Bronchial epithelial cell (primary cell): ENCODE results near the gene LRRC4B. TPM values are rescaled to one million over a fixed set of nuclear protein-coding genes. Genes with fewer than 3 reads are reported as not detected.
A peak's percentile ranks its signal among the peaks of the same experiment; 100 is the strongest.
"Not testable (repeated sequence)": the region's sequence is repeated elsewhere in the genome, so short reads cannot be mapped to it uniquely, and the experiment has no call there.

Source experiments
- DNase-seq: peaks from one replicate; pipeline ENCODE4 v3.0.0-alpha.2; 2010; ENCODE audit warnings: low read depth
- FAIRE-seq: peaks from 2 replicates; lab custom pipeline; 2011; peaks lifted over from hg19 to GRCh38; lab: Jason Lieb, UNC
- H3K27me3 ChIP-seq: 2 replicates; pipeline ENCODE4 v1.5.1; 2011; ENCODE audit warnings: low read length; ENCODE audit not compliant: control insufficient read depth, insufficient read depth
- H3K36me3 ChIP-seq: 2 replicates; pipeline ENCODE4 v1.5.1; 2011; ENCODE audit warnings: low read length; ENCODE audit not compliant: control insufficient read depth, insufficient read depth
- H3K4me3 ChIP-seq: 2 replicates; pipeline ENCODE4 v1.5.1; 2011; ENCODE audit warnings: mild to moderate bottlenecking, low read depth, low read length, control low read depth
- total RNA-seq: library from RNA; depleted of rRNA; stranded (reverse); fragments of >200 nt; gene quantifications from 2 replicates; pipeline ENCODE4 v1.2.1, GENCODE V29; 2014
- TF ChIP-seq, protein P1 (sequence below): IDR thresholded peaks from 2 replicates; pipeline ENCODE4 v1.5.1; 2011; ENCODE audit warnings: mild to moderate bottlenecking, moderate library complexity, low read length, control low read depth, inconsistent platforms; ENCODE audit not compliant: insufficient read depth, severe bottlenecking

Gene LRRC4B
- total RNA-seq, 1 donor from 2014 or later: not detected

DNA sequence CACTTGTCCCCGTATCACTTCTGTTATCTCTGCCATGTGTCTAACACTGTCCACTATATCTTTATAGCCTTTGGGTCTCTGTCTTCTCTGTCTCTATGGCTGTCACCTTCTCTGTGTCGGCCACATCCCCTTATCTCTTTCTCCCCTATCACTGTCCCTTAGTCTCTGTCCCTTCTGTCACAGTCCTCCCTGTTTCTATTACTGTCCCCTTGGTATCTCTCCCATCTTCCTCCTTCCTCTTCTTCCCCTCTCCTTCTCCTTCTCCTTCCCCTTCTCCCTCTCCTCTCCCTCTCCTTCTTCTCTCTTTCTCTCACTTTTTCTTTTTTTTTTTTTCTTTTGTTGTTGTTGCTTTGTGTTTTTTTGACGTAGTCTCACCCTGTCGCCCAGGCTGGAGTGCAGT lies 34.7 kb upstream of the LRRC4B start:
- TF ChIP-seq, protein P1, sequence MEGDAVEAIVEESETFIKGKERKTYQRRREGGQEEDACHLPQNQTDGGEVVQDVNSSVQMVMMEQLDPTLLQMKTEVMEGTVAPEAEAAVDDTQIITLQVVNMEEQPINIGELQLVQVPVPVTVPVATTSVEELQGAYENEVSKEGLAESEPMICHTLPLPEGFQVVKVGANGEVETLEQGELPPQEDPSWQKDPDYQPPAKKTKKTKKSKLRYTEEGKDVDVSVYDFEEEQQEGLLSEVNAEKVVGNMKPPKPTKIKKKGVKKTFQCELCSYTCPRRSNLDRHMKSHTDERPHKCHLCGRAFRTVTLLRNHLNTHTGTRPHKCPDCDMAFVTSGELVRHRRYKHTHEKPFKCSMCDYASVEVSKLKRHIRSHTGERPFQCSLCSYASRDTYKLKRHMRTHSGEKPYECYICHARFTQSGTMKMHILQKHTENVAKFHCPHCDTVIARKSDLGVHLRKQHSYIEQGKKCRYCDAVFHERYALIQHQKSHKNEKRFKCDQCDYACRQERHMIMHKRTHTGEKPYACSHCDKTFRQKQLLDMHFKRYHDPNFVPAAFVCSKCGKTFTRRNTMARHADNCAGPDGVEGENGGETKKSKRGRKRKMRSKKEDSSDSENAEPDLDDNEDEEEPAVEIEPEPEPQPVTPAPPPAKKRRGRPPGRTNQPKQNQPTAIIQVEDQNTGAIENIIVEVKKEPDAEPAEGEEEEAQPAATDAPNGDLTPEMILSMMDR: no peak
- Histone ChIP-seq H3K4me3 (no peak overlapping the region), H3K27me3 (no peaks in the 10 kb centered on the region), H3K36me3 (no peaks in the 10 kb centered on the region)
- FAIRE-seq (no peak), DNase-seq (no peak)

DNA sequence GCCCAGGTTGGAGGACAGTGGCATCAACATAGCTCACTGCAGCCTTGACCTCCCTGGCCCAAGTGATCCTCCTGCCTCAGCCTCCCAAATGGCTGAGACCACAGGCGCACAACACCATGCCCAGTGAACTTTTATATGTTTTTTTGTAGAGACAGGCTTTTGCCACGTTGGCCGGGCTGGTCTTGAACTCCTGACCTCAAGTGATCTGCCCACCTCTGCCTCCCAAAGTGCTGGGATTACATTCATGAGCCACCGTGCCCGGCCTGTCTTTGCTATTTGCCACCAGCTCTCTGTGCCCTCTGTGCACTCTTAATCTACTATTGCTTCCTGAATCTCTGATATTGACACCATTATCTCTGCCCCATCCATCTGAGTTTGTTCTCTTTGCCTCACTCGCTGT lies 34.3 kb upstream of the LRRC4B start:
- no peak for DNase-seq
- FAIRE-seq: no peak
- Histone ChIP-seq H3K36me3 (no peaks in the 10 kb centered on the region), H3K27me3 (no peaks in the 10 kb centered on the region), H3K4me3 (no peak overlapping the region)
- TF ChIP-seq, protein P1: no peak

DNA sequence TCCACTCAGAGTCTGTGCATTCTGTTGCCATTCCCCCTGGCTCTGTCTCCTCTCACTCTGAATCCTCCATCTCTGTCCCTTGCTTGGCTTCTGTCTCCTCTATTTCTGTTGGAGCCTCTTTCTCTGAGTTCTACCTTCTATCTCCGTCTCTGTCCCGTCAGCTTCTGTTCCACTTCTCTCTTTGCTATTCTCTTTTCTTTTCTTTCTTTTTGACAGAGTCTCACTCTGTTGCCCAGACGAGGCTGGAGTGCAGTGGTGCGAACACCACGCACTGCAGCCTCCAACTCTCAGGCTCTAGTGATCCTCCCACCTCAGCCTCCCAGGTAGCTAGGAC lies 33.8 kb upstream of the LRRC4B start:
- Histone ChIP-seq H3K27me3 (no peaks in the 10 kb centered on the region), H3K36me3 (no peaks in the 10 kb centered on the region), H3K4me3 (no peak overlapping the region)
- DNase-seq: no peak
- TF ChIP-seq, protein P1: no peak
- no peak for FAIRE-seq

DNA sequence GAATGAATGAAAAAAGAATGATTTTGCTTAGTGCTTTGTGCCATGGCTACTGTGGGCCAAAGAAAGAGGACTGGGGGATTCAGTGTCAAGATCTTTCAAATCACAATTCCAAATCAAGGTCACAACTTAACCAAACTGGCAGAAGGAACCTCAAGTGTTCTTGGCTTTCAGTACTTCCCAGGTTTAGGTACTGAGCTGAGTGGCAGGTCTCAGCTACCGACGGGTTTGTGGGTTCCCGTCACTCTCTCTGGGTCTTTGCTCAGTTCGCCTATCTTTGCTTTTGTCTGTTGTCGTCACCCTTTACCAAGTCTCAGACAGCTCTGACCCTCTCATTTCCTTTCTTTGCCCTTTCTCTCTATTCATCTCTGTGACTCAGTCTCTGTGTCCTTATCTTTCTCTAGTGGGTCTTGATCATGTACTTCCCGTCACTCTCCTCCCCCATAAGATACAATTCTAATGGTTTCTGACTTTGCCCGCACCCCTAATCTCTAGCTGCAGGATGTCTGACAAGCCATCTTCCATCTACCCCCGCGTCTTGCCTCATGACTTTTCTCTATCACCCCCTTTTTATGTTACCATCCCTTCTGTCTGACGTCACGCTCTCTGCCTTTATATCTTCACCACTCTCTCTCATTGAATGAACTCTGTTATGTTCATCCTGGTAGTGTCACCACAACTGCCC lies 33.3 kb upstream of the LRRC4B start:
- Histone ChIP-seq H3K4me3 (no peak overlapping the region), H3K27me3 (no peaks in the 10 kb centered on the region), H3K36me3 (no peaks in the 10 kb centered on the region)
- FAIRE-seq (no peak), DNase-seq (no peak)
- TF ChIP-seq, protein P1: no peak

DNA sequence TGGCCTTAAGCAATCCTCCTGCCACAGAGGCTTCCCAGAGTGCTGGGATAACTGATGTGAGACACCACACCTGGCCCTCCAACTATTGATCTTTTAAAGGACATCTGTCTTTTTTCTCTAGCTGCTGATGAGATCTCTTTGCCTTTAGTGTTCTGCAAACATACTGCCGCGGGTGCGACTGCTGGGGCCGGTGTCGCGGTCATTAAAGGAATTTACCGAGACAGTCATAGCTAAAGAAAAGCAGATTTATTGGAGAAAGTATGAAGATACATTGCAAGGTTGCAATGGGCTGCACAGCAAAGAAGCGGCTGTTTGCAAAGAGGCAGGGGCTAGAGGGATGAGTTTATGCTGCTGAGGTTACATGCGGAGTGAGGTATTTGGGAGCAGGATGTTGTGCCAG lies 31.2 kb upstream of the LRRC4B start:
- Histone ChIP-seq H3K36me3 (no peaks in the 10 kb centered on the region), H3K27me3 (no peaks in the 10 kb centered on the region), H3K4me3 (no peak overlapping the region)
- no peak for DNase-seq
- FAIRE-seq: no peak
- TF ChIP-seq, protein P1: no peak

DNA sequence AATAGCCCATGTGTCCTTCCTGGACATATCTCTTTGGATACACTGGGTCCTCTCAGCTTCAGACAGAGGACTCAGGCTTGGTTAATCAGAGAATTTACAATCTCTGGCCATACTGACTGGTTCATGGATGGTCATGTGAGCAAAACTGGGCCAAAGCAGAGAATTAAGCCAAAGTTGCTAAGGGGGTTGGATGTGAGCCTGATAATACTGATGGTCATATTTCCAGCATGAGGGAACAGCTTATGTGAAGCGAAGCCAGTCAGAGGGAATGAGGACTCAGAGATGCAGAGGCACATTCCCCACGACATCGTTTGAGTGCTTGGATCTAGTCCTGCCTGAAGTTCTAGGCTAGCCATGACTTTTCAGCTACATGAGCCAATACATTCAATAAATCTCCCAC lies 22.0 kb upstream of the LRRC4B start:
- TF ChIP-seq, protein P1: no peak
- FAIRE-seq: peak; percentile 82
- Histone ChIP-seq H3K36me3 (no peaks in the 10 kb centered on the region), H3K4me3 (no peak overlapping the region), H3K27me3 (no peaks in the 10 kb centered on the region)
- DNase-seq: no peak

DNA sequence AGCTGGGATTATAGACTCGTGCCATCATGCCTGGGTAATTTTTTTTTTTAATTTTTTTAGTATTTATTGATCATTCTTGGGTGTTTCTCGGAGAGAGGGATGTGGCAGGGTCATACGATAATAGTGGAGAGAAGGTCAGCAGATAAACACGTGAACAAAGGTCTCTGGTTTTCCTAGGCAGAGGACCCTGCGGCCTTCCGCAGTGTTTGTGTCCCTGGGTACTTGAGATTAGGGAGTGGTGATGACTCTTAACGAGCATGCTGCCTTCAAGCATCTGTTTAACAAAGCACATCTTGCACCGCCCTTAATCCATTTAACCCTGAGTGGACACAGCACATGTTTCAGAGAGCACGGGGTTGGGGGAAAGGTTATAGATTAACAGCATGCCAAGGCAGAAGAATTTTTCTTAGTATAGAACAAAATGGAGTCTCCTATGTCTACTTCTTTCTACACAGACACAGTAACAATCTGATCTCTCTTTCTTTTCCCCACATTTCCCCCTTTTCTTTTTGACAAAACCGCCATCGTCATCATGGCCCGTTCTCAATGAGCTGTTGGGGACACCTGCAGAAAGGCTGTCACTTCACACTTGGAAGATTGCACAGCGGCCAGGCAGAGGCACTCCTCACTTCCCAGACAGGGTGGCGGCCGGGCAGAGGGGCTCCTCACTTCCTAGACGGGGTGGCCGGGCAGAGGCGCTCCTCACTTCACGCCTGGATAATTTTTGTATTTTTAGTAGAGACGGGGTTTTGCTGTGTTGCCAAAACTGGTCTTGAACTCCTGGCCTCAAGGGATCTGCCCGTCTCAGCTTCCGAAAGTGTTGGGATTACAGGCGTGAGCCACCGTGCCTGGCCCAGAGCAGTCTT lies 13.8 kb upstream of the LRRC4B start:
- not testable (repeated sequence) for FAIRE-seq, H3K36me3 ChIP-seq, H3K4me3 ChIP-seq, DNase-seq, H3K27me3 ChIP-seq
